ENCODE measurements around the gene CFAP20. TPM values are rescaled to one million over a fixed set of nuclear protein-coding genes. Genes with fewer than 3 reads are reported as not detected.
A peak's percentile ranks its signal among the peaks of the same experiment; 100 is the strongest.
"Not testable (repeated sequence)": the region's sequence is repeated elsewhere in the genome, so short reads cannot be mapped to it uniquely, and the experiment has no call there.

CFAP20 gene
- total RNA-seq, 1 donor: 26.1 TPM

DNA sequence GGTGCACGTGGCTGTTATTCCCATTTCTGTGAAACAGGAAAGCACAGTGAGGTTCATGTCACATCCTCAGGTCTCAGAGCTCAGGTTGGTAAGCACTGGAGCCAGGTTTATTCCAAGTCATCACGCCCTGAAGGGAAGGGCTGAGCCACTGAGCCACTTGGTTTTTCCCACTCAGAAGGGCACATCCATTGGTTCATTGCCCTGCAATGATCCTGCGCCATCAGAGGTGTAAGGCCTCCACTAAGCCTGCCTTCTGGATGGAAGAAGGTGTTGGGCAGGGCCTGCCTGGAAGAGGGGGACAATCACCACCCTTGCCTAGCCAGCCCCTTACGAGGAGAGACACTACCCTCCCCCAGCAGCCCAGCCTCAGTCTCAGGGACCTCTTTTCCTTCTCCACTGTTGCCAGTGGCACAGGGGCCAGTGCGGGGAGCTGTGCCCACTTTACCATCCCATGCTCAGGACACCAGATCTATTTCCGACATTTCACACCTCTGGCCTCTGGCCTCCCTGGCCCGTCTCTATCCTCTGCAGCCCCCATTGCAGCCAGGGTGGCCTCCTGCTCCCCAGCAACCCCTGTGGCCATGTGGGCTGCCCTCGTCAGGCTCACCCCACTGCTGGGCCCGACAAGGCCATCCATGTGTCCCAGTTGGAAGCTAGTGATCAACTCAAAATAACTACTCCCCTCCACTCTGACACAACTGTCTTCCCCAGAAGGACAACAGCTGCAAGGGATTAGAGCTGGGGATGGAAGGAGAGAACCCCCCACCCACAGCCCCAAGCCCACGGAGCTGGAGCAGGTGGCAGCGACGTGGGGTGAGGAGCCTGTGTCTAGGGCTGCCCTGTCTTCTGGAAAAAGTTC, 29.9 kb downstream of the CFAP20 start:
- Histone ChIP-seq H3K27ac (ENCODE audit: low read depth, low read length) (no peak overlapping the region), H3K36me3 (ENCODE audit: insufficient read depth, low read length) (no peaks in the 10 kb centered on the region), H4K20me1 (ENCODE audit: insufficient read depth, low read length) (no peaks in the 10 kb centered on the region), H2AFZ (ENCODE audit: low read length) (no peak overlapping the region), H3K4me1 (ENCODE audit: insufficient read depth, low read length) (no peaks in the 10 kb centered on the region), H3K79me2 (ENCODE audit: insufficient read depth, low read length) (no peaks in the 10 kb centered on the region), H3K4me3 (ENCODE audit: insufficient read depth, low read length) (no peak overlapping the region), H3K27me3 (ENCODE audit: insufficient read depth, low read length) (peaks cover 7% of the 10 kb centered on the region), H3K9me3 (ENCODE audit: low read depth, low read length) (no peaks in the 10 kb centered on the region), H3K4me2 (ENCODE audit: insufficient read depth, low read length) (no peak overlapping the region)
- TF ChIP-seq CTCF (IDR thresholded peaks at IDR 0.05; ENCODE audit: extremely low read depth, low read depth, low read length): no peak
- DNase-seq (ENCODE audit: insufficient read length, low spot score, missing footprints): no peak

- H4K20me1 ChIP-seq (ENCODE audit: insufficient read depth, low read length): no peaks in the 10 kb centered on the region
- H3K79me2 ChIP-seq (ENCODE audit: insufficient read depth, low read length): no peaks in the 10 kb centered on the region
- no peaks in the 10 kb centered on the region for H3K36me3 ChIP-seq (ENCODE audit: insufficient read depth, low read length)
- no peaks in the 10 kb centered on the region for H3K9me3 ChIP-seq (ENCODE audit: low read depth, low read length)
- no peak overlapping the region for H2AFZ ChIP-seq (ENCODE audit: low read length)
- H3K27ac ChIP-seq (ENCODE audit: low read depth, low read length): no peak overlapping the region
- TF ChIP-seq CTCF (IDR thresholded peaks at IDR 0.05; ENCODE audit: extremely low read depth, low read depth, low read length): no peak
- DNase-seq (ENCODE audit: insufficient read length, low spot score, missing footprints): peak; percentile 93
- H3K4me2 ChIP-seq (ENCODE audit: insufficient read depth, low read length): no peak overlapping the region
- no peak overlapping the region for H3K4me3 ChIP-seq (ENCODE audit: insufficient read depth, low read length)
- no peaks in the 10 kb centered on the region for H3K4me1 ChIP-seq (ENCODE audit: insufficient read depth, low read length)
- H3K27me3 ChIP-seq (ENCODE audit: insufficient read depth, low read length): peaks cover 7% of the 10 kb centered on the region
Observed at GRCh38 chr16:58098207-58099096, 30.7 kb downstream of the CFAP20 start.

- no peak overlapping the region for H3K4me3 ChIP-seq (ENCODE audit: insufficient read depth, low read length)
- no peaks in the 10 kb centered on the region for H3K9me3 ChIP-seq (ENCODE audit: low read depth, low read length)
- no peak for TF ChIP-seq CTCF (IDR thresholded peaks at IDR 0.05; ENCODE audit: extremely low read depth, low read depth, low read length)
- peaks cover 14% of the 10 kb centered on the region for H3K27me3 ChIP-seq (ENCODE audit: insufficient read depth, low read length)
- no peak overlapping the region for H2AFZ ChIP-seq (ENCODE audit: low read length)
- DNase-seq (ENCODE audit: insufficient read length, low spot score, missing footprints): peak; percentile 85
- no peaks in the 10 kb centered on the region for H3K4me1 ChIP-seq (ENCODE audit: insufficient read depth, low read length)
- H3K36me3 ChIP-seq (ENCODE audit: insufficient read depth, low read length): no peaks in the 10 kb centered on the region
- no peaks in the 10 kb centered on the region for H3K79me2 ChIP-seq (ENCODE audit: insufficient read depth, low read length)
- no peak overlapping the region for H3K27ac ChIP-seq (ENCODE audit: low read depth, low read length)
- no peaks in the 10 kb centered on the region for H4K20me1 ChIP-seq (ENCODE audit: insufficient read depth, low read length)
- H3K4me2 ChIP-seq (ENCODE audit: insufficient read depth, low read length): no peak overlapping the region
Observed at GRCh38 chr16:58096249-58096648, 32.9 kb downstream of the CFAP20 start.

DNA sequence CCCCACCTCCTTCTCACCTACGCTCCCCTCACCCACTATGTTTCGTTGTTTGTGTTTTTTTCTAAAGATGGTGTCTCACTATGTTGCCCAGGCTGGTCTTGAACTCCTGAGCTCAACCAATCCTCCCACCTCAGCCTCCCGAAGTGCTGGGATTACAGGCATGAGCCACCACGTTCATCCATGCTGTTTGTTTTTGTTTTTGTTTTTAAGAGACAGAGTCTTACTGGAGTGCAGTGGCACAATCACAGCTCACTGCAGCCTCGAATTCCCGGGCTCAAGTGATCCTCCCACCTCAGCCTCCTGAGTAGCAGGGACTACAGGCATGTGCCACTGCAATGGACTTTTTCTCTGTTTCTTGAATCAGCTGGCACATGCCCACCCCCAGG, 33.6 kb downstream of the CFAP20 start:
- H3K79me2 ChIP-seq (ENCODE audit: insufficient read depth, low read length); H3K9me3 ChIP-seq (ENCODE audit: low read depth, low read length); H3K4me1 ChIP-seq (ENCODE audit: insufficient read depth, low read length); H3K27ac ChIP-seq (ENCODE audit: low read depth, low read length); H4K20me1 ChIP-seq (ENCODE audit: insufficient read depth, low read length); H3K36me3 ChIP-seq (ENCODE audit: insufficient read depth, low read length); DNase-seq (ENCODE audit: insufficient read length, low spot score, missing footprints); H3K4me2 ChIP-seq (ENCODE audit: insufficient read depth, low read length); H3K4me3 ChIP-seq (ENCODE audit: insufficient read depth, low read length); H2AFZ ChIP-seq (ENCODE audit: low read length): not testable (repeated sequence)
- H3K27me3 ChIP-seq (ENCODE audit: insufficient read depth, low read length): peaks cover 14% of the 10 kb centered on the region

Measured in osteoblast (primary cell).